A204.1 (cell line): Measurements from ENCODE around the gene PODXL.
"Not testable (repeated sequence)": the region's sequence is repeated elsewhere in the genome, so short reads cannot be mapped to it uniquely, and the experiment has no call there.

ENCODE experiments used
- FAIRE-seq: peaks from 2 replicates; lab custom pipeline; 2012; peaks lifted over from hg19 to GRCh38; lab: Jason Lieb, UNC

PODXL gene

GRCh38 chr7:131489196-131489595 lies 67.2 kb downstream of the PODXL start:
- no peak for FAIRE-seq

GRCh38 chr7:131488361-131488760 lies 68.1 kb downstream of the PODXL start:
- no peak for FAIRE-seq

- FAIRE-seq, result no peak
Observed at GRCh38 chr7:131487217-131487616, 69.2 kb downstream of the PODXL start.

GRCh38 chr7:131486346-131486745 lies 70.1 kb downstream of the PODXL start:
- no peak for FAIRE-seq

DNA sequence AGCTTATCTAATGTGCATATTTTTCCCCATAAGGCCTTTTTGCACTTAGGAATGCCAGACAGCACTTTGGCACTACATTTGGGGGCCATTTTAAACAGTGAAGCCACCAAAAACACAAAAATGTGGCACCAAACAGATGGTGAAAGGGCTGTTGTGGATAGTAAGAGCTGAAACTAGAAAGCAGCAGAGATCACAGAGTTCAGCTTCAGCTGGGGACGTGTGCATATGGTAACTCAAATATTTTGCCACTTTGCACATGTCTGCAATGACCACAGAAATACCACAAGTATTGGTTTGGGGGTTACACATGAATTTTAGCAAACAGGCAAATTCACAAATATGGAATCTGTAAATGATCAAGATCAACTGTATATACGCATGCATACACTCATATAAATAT lies 72.8 kb downstream of the PODXL start:
- FAIRE-seq, result no peak

DNA sequence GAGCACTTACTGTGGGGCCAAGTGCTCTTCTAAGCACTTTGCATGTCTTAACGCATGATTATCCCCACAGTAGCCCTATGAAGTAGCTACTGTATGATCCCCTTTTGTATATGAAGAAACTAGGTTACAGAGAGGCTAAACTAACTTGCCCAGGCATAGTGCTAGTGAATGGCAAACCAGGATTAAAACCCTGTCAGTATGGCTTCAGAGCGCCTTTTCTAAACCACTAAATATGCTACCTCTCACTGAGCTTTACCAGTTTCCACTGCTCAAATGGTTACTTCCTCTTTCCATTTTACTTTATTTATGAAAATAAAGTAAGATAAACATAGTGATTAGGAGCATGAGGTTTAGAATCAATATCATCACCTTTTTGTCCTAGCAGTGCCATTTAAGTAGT lies 73.6 kb downstream of the PODXL start:
- no peak for FAIRE-seq

DNA sequence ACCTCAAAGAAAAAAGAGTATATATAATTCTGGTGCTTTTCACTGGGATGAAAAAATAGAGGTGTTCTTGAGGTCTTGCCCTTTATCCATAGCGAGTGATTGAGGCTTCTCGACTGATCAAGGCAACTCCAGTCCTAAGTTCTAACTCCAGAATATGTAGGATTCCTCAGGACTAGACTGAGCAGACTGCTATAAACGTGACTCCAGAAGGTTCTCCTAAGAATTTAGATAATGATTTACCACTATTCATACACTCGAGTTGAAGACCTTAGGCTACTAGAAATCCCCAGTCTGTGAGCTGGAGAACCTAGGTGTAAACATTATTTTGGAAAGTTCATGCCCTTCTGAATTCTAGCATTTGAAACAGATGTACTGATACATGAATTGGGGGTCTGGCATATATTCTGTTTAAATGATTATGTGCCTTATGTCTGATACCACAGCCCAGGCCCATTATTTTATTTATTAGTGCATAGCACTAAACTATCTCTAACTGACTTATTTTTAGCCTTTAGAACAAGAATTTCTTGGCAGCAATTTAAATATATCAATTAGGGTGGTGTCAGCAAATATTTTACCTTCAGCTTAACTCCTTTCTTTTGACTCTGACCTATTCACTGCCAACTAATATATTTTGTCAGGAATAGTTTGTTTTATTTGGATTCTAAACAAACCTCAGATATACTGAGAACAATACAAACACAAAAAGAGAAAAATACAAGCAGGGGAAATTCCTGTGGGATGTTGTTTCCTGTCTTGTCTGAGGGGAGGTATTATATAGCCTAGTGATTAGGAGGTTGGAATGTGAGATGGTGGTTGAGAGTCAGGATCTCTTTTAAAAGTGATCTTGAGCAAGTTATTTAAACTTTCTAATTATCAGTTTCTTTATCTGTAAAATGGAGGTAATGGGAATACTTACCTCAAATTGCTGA lies 75.8 kb downstream of the PODXL start:
- FAIRE-seq, result no peak

DNA sequence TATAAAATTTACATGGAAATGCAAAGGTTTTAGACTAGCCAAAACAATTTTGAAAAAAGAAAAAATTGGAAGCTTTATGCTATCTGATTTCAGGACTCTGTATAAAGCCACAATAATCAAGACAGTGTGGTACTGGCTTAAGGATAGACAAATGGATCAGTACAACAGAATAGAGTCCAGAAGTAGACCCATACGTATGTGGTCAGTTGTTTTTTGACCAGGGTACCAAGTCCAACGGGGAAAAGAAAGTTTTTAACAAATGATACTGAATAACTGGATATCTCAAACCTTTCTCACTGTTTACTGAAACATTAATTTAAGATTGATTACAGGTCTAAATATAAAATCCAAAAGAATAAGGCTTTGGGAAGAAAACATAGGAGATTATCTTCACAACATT lies 79.7 kb downstream of the PODXL start:
- peak; percentile 25 for FAIRE-seq

DNA sequence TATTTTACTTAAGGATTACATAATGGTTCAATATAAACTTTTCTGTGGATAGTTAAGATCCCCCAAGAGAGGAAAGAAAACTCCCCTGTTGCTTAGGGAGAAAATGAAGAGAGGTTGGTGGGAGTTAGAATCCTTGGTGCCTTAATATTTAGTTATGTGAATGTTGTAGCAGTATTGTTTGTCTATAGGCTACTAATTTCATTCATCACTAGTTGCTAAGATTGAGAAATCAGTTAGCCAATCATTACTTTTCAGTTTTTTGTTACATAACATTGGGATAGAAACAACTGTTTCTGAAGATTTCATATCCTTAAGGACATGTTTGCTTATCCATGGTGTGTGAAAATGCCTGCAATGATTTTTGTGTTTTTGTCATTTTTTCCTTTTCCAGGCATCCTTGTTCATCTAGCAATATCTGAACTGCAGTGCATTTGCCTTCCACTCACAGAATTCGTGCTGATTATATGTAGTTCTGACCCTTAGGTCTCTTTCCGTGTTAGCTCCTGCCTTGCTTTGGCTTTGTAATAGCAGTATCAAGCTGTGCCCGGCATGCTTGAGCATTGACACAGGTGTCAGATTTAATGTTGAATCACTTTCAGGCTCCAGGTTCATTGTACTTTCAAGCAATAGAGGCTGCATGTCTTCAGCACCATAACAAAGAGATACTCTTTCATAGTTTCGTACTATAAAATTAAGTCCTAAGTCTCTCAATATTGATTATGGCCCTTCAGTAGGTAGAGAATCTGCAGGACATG lies 85.0 kb downstream of the PODXL start:
- FAIRE-seq, result no peak

GRCh38 chr7:131467788-131468187 lies 88.6 kb downstream of the PODXL start:
- no peak for FAIRE-seq

DNA sequence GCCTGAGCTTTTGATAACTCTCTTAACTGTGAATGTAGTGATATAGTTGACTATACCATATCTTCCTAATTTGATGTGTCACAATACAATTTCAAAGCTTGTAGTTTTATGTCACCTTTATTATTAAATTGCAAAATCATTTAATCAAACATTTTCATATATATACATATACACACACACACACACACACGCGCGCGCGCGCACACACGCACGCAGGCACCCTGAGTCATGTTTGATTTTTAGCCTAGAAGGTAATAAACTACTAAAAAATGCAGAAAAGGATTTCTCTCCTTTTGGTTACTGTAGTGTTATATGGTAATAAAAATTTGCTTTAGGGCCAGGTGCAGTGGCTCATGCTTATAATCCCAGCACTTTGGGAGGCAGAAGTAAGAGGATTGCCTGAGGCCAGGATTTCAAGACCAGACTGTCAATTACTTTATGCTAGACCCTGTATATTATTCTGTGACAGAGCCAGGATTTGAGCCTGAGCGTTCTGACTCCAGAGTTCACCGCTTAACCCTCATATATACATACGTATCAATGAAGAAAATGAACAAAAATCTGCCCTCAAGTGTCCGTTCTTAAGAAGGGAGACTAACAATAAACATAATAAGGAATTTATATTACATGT lies 89.6 kb downstream of the PODXL start:
- no peak for FAIRE-seq

- FAIRE-seq, result not testable (repeated sequence)
Observed at GRCh38 chr7:131462715-131463114, 93.7 kb downstream of the PODXL start.

- FAIRE-seq, result peak; percentile 29
Observed at GRCh38 chr7:131462059-131462458, 94.4 kb downstream of the PODXL start.

DNA sequence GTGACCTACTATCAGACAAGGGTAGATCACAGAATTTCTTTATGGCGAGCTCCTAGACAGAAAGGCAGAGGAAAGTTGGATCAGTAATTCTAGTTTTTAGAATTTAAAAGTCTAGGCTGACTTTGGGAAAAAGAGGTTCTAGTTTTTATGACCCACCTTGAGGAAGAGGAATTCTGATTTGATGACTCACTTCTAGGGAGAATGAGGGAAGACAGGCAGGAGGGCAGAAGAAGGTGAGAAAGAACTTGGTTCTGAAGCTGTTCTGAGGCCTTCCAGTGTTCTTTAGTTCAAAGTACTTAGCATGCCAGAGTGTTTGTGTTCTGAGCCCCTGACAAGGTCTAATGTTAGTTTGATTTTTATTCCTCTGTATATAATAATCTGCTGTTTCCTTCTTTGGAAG lies 97.2 kb downstream of the PODXL start:
- no peak for FAIRE-seq

DNA sequence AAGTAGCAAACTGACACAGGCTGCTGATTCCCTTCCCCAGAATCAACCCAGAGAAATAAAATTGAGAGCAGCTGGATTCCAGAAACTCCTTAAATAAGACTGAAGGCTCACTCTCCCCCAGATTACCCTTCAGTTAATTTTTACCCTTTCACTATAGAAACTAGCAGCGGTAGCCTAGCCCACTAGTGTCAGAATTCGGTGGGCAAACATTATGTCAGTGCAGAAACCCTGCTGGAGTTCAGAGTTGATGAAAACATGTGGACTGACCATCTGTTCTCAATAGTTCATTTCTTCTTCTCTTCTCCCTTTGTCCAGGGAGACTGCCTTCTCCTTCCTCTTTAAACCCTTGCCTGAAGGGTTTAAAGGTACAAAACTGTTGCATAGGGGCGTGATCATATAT lies 100.1 kb downstream of the PODXL start:
- FAIRE-seq, result no peak

- no peak for FAIRE-seq
Observed at GRCh38 chr7:131455546-131455945, 100.9 kb downstream of the PODXL start.

GRCh38 chr7:131455001-131455400 lies 101.4 kb downstream of the PODXL start:
- FAIRE-seq, result no peak

DNA sequence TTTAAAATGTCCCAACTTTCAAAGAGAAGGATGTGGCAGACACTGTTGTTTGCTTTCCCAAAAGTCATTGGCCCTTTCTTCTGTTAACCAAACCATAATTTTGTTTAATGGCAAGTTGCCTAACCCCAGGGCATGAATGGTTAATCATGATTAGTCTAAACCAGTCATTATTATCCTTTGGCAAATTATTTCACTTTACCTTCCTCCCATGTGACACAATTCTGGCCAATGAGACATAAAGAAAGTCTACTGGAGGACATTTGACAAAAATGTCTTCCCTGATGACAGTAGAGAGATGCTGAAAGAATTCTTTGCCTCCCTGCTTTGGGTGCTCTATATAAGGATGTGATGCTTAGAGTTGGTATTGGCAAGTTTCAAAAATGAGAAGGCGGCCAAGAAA lies 101.9 kb downstream of the PODXL start:
- FAIRE-seq, result no peak
